DMS114 treated with DMSO at 0.1 percent for 48 hours (cell line): Measurements from ENCODE around the gene SMAD1.
"Not testable (repeated sequence)": the region's sequence is repeated elsewhere in the genome, so short reads cannot be mapped to it uniquely, and the experiment has no call there.

Experiments used
- DNase-seq: peaks from one replicate; lab custom pipeline; 2025; ENCODE audit not compliant: unreplicated experiment; lab: John Stamatoyannopoulos, UW

Gene SMAD1

GRCh38 chr4:145557720-145558119 lies 76.1 kb downstream of the SMAD1 start:
- DNase-seq: no peak

GRCh38 chr4:145563293-145563985 lies 81.8 kb downstream of the SMAD1 start:
- DNase-seq: no peak

- DNase-seq: no peak
These were observed 82.9 kb downstream of the SMAD1 start for GRCh38 chr4:145564540-145564939.

GRCh38 chr4:145565328-145565727 lies 83.7 kb downstream of the SMAD1 start:
- DNase-seq: no peak

GRCh38 chr4:145566086-145566708 lies 84.5 kb downstream of the SMAD1 start:
- DNase-seq: no peak

- DNase-seq: no peak
These were observed 85.1 kb downstream of the SMAD1 start for GRCh38 chr4:145566768-145567167.

GRCh38 chr4:145567516-145567915 lies 85.9 kb downstream of the SMAD1 start:
- DNase-seq: no peak

- not testable (repeated sequence) for DNase-seq
These were observed 92.9 kb downstream of the SMAD1 start for GRCh38 chr4:145574546-145574945.

GRCh38 chr4:145580906-145581305 lies 99.3 kb downstream of the SMAD1 start:
- no peak for DNase-seq

- no peak for DNase-seq
These were observed 101.8 kb downstream of the SMAD1 start for GRCh38 chr4:145583191-145584055.

GRCh38 chr4:145587088-145587754 lies 105.6 kb downstream of the SMAD1 start:
- no peak for DNase-seq

- DNase-seq: not testable (repeated sequence)
These were observed 107.7 kb downstream of the SMAD1 start for GRCh38 chr4:145589381-145589780.

- DNase-seq: no peak
These were observed 108.5 kb downstream of the SMAD1 start for GRCh38 chr4:145589916-145590702.

- no peak for DNase-seq
These were observed 120.6 kb downstream of the SMAD1 start for GRCh38 chr4:145602129-145602760.

- DNase-seq: no peak
These were observed 124.3 kb downstream of the SMAD1 start for GRCh38 chr4:145605941-145606340.
